ENCODE results near the gene GABRB1. TPM values are rescaled to one million over a fixed set of nuclear protein-coding genes. Genes with fewer than 3 reads are reported as not detected.

GABRB1 gene
- total RNA-seq, 2 donors from 2014 or later = not detected

DNA sequence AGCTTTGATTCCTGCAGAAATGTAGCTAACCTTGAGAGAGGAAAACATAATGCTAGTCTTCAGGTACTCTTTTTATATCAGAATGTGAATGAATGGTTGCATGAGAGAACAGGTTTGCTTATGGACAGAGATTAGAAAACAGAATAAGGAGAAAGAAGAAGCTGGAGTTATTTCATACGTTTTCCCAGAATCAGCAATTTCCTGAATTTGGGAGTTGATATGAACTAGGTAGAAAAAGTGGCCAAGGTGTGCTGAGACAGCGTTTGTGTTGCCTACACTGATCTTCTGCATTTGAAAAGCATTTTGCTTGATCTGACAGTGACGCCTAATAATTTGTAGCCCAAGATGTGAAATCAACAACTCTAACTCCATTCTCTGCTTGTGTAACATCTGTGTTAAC, 12.5 kb downstream of the GABRB1 start:
- no peaks in the 10 kb centered on the region for H3K36me3 ChIP-seq
- H3K27ac ChIP-seq = no peak overlapping the region
- no peaks in the 10 kb centered on the region for H3K27me3 ChIP-seq (replicated peaks; ENCODE audit: insufficient read depth)
- no peaks in the 10 kb centered on the region for H3K9me3 ChIP-seq
- intact Hi-C loops (cut with DNase I) = no loop called here
- TF ChIP-seq POLR2A (IDR thresholded peaks at IDR 0.05) (no peak), POLR2AphosphoS5 (IDR thresholded peaks at IDR 0.05) (no peak), CTCF (IDR thresholded peaks at IDR 0.05) (no peak)
- no peak for DNase-seq (ENCODE audit: low spot score)
- H3K4me1 ChIP-seq (replicated peaks) = no peaks in the 10 kb centered on the region
- H3K4me3 ChIP-seq = no peak overlapping the region
- WGBS = 57% methylated on average over 3 of the region's 3 CpGs

DNA sequence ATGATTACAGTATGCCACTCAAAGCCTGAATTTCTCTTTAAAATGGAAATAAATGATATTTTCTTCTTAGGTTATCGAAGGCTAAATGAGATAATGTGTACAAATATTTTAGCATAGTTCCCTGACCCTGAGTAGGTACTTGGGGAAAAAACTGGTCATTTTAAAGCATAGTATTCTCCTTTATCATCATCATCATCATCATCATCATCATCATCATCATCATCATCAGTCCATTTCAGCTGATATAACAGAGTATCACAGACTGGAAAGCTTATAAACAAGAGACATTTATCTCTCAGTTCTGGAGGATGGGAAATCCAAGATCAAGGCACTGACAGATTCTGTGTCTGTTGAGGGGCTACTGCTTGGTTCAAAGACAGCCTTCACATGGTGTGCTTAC, 13.9 kb downstream of the GABRB1 start:
- Histone ChIP-seq H3K27ac (no peak overlapping the region), H3K36me3 (no peaks in the 10 kb centered on the region), H3K4me3 (no peak overlapping the region), H3K9me3 (no peaks in the 10 kb centered on the region), H3K4me1 (replicated peaks) (no peaks in the 10 kb centered on the region), H3K27me3 (replicated peaks; ENCODE audit: insufficient read depth) (no peaks in the 10 kb centered on the region)
- intact Hi-C loops (cut with DNase I) = no loop called here
- no peak for TF ChIP-seq POLR2A (IDR thresholded peaks at IDR 0.05)
- TF ChIP-seq CTCF (IDR thresholded peaks at IDR 0.05) = no peak
- no peak for TF ChIP-seq POLR2AphosphoS5 (IDR thresholded peaks at IDR 0.05)
- no peak for DNase-seq (ENCODE audit: low spot score)
- 94% methylated on average over 1 of the region's 1 CpG for WGBS

GRCh38 chr4:47049347-47049746, 18.0 kb downstream of the GABRB1 start:
- Histone ChIP-seq H3K9me3 (no peaks in the 10 kb centered on the region), H3K4me3 (no peak overlapping the region), H3K27me3 (replicated peaks; ENCODE audit: insufficient read depth) (no peaks in the 10 kb centered on the region), H3K4me1 (replicated peaks) (no peaks in the 10 kb centered on the region), H3K36me3 (no peaks in the 10 kb centered on the region), H3K27ac (no peak overlapping the region)
- intact Hi-C loops (cut with DNase I) = no loop called here
- DNase-seq (ENCODE audit: low spot score) = no peak
- WGBS = 59% methylated on average over 3 of the region's 3 CpGs
- TF ChIP-seq POLR2AphosphoS5 (IDR thresholded peaks at IDR 0.05) (no peak), POLR2A (IDR thresholded peaks at IDR 0.05) (no peak), CTCF (IDR thresholded peaks at IDR 0.05) (no peak)

- H3K27ac ChIP-seq = no peak overlapping the region
- H3K4me3 ChIP-seq = no peak overlapping the region
- no peaks in the 10 kb centered on the region for H3K9me3 ChIP-seq
- no peaks in the 10 kb centered on the region for H3K4me1 ChIP-seq (replicated peaks)
- H3K27me3 ChIP-seq (replicated peaks; ENCODE audit: insufficient read depth) = no peaks in the 10 kb centered on the region
- WGBS = 26% methylated on average over 3 of the region's 3 CpGs
- intact Hi-C loops (cut with DNase I) = no loop called here
- TF ChIP-seq POLR2A (IDR thresholded peaks at IDR 0.05) (no peak), CTCF (IDR thresholded peaks at IDR 0.05) (no peak), POLR2AphosphoS5 (IDR thresholded peaks at IDR 0.05) (no peak)
- no peaks in the 10 kb centered on the region for H3K36me3 ChIP-seq
- DNase-seq (ENCODE audit: low spot score) = no peak
These were observed 19.7 kb downstream of the GABRB1 start for GRCh38 chr4:47050761-47051725.

DNA sequence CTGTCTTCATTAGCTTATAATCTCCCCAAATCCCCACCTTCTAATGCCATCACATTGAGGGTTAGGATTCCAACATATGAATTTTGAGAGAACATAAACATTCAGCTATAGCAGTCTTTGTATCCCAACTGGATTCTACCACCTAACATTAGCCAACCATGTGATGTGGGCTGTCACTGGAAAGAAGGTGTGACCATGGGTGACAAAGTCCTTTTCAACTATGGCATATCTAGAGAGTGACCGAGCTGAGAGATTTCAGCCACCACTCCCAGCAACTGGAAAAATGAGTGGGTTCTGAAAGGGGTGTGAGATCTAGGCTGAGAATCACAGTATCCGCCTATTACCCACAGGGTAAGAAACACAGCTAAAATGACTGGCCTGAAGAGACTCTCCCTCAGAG, 22.1 kb downstream of the GABRB1 start:
- intact Hi-C loops (cut with DNase I) = no loop called here
- no peak for TF ChIP-seq POLR2AphosphoS5 (IDR thresholded peaks at IDR 0.05)
- no peak for TF ChIP-seq POLR2A (IDR thresholded peaks at IDR 0.05)
- no peak for TF ChIP-seq CTCF (IDR thresholded peaks at IDR 0.05)
- no peak overlapping the region for H3K4me3 ChIP-seq
- no peaks in the 10 kb centered on the region for H3K36me3 ChIP-seq
- H3K4me1 ChIP-seq (replicated peaks) = no peaks in the 10 kb centered on the region
- no peak for DNase-seq (ENCODE audit: low spot score)
- WGBS = 96% methylated on average over 2 of the region's 2 CpGs
- H3K9me3 ChIP-seq = no peaks in the 10 kb centered on the region
- H3K27me3 ChIP-seq (replicated peaks; ENCODE audit: insufficient read depth) = no peaks in the 10 kb centered on the region
- no peak overlapping the region for H3K27ac ChIP-seq

Data from prostate gland (tissue), 2 donors.